ENCODE measurements around the gene BEST3. TPM values are rescaled to one million over a fixed set of nuclear protein-coding genes. Genes with fewer than 3 reads are reported as not detected.
A peak's percentile ranks its signal among the peaks of the same experiment; 100 is the strongest.

Gene BEST3
- total and polyA plus RNA-seq, 2 donors (not counting 1 experiment from before 2014, with no cell fraction given) = not detected

- peaks cover 3% of the 10 kb centered on the region for H3K27me3 ChIP-seq (ENCODE audit: control insufficient read depth, insufficient read depth, low read length)
- H4K20me1 ChIP-seq (ENCODE audit: control insufficient read depth, extremely low read depth, insufficient read depth, low read length) = no peaks in the 10 kb centered on the region
- no peak overlapping the region for H3K9ac ChIP-seq (ENCODE audit: insufficient read depth, low read length)
- no peak overlapping the region for H3K4me3 ChIP-seq (replicated peaks in 1 of 4; ENCODE audit: control extremely low read depth in 1 of 4, insufficient read depth in 1 of 4, low read depth in 3 of 4, low read length in 4 of 4)
- no peak overlapping the region for H3K4me2 ChIP-seq (ENCODE audit: extremely low read depth, insufficient read depth, low read length)
- no peaks in the 10 kb centered on the region for H3K4me1 ChIP-seq (ENCODE audit: control insufficient read depth, extremely low read depth, insufficient read depth, low read length)
- TF ChIP-seq EZH2 (IDR thresholded peaks at IDR 0.05; ENCODE audit: low read length, missing control alignments) (no peak), CTCF (conservative IDR thresholded peaks at IDR 0.05 in 1 of 2, IDR thresholded peaks at IDR 0.05 in 1 of 2; ENCODE audit: low read depth in 1 of 2, low read length in 2 of 2) (peak in 1 of 2 donors; percentile 15)
- H3K79me2 ChIP-seq (ENCODE audit: control insufficient read depth, insufficient read depth, low read length) = no peaks in the 10 kb centered on the region
- H3K36me3 ChIP-seq (ENCODE audit: control insufficient read depth, insufficient read depth, low read length) = no peaks in the 10 kb centered on the region
- no peaks in the 10 kb centered on the region for H3K9me3 ChIP-seq (ENCODE audit: control insufficient read depth, insufficient read depth, low read depth, low read length)
- no peak for DNase-seq (ENCODE audit: low read depth in 2 of 2)
- no peak overlapping the region for H2AFZ ChIP-seq (ENCODE audit: low read length)
- H3K27ac ChIP-seq (ENCODE audit: insufficient read depth, low read length) = no peak overlapping the region
Observed at GRCh38 chr12:69633061-69633460, 66.0 kb downstream of the BEST3 start.

GRCh38 chr12:69630191-69630590 is 68.9 kb downstream of the BEST3 start:
- no peaks in the 10 kb centered on the region for H3K79me2 ChIP-seq (ENCODE audit: control insufficient read depth, insufficient read depth, low read length)
- H3K27me3 ChIP-seq (ENCODE audit: control insufficient read depth, insufficient read depth, low read length) = peaks cover 3% of the 10 kb centered on the region
- peak; percentile 21 to 28 for TF ChIP-seq CTCF (conservative IDR thresholded peaks at IDR 0.05 in 1 of 2, IDR thresholded peaks at IDR 0.05 in 1 of 2; ENCODE audit: low read depth in 1 of 2, low read length in 2 of 2)
- no peak for TF ChIP-seq EZH2 (IDR thresholded peaks at IDR 0.05; ENCODE audit: low read length, missing control alignments)
- H3K4me3 ChIP-seq (replicated peaks in 1 of 4; ENCODE audit: control extremely low read depth in 1 of 4, insufficient read depth in 1 of 4, low read depth in 3 of 4, low read length in 4 of 4) = no peak overlapping the region
- no peak overlapping the region for H3K27ac ChIP-seq (ENCODE audit: insufficient read depth, low read length)
- no peaks in the 10 kb centered on the region for H3K9me3 ChIP-seq (ENCODE audit: control insufficient read depth, insufficient read depth, low read depth, low read length)
- H2AFZ ChIP-seq (ENCODE audit: low read length) = no peak overlapping the region
- no peaks in the 10 kb centered on the region for H3K36me3 ChIP-seq (ENCODE audit: control insufficient read depth, insufficient read depth, low read length)
- H3K4me1 ChIP-seq (ENCODE audit: control insufficient read depth, extremely low read depth, insufficient read depth, low read length) = no peaks in the 10 kb centered on the region
- no peaks in the 10 kb centered on the region for H4K20me1 ChIP-seq (ENCODE audit: control insufficient read depth, extremely low read depth, insufficient read depth, low read length)
- H3K4me2 ChIP-seq (ENCODE audit: extremely low read depth, insufficient read depth, low read length) = no peak overlapping the region
- no peak overlapping the region for H3K9ac ChIP-seq (ENCODE audit: insufficient read depth, low read length)
- DNase-seq (ENCODE audit: low read depth in 2 of 2) = no peak

- Histone ChIP-seq H3K4me1 (ENCODE audit: control insufficient read depth, extremely low read depth, insufficient read depth, low read length) (no peaks in the 10 kb centered on the region), H3K4me2 (ENCODE audit: extremely low read depth, insufficient read depth, low read length) (no peak overlapping the region), H3K4me3 (replicated peaks in 1 of 4; ENCODE audit: control extremely low read depth in 1 of 4, insufficient read depth in 1 of 4, low read depth in 3 of 4, low read length in 4 of 4) (no peak overlapping the region), H3K27ac (ENCODE audit: insufficient read depth, low read length) (no peak overlapping the region), H2AFZ (ENCODE audit: low read length) (no peak overlapping the region), H3K79me2 (ENCODE audit: control insufficient read depth, insufficient read depth, low read length) (no peaks in the 10 kb centered on the region), H3K9me3 (ENCODE audit: control insufficient read depth, insufficient read depth, low read depth, low read length) (no peaks in the 10 kb centered on the region), H3K9ac (ENCODE audit: insufficient read depth, low read length) (no peak overlapping the region), H4K20me1 (ENCODE audit: control insufficient read depth, extremely low read depth, insufficient read depth, low read length) (no peaks in the 10 kb centered on the region), H3K27me3 (ENCODE audit: control insufficient read depth, insufficient read depth, low read length) (peaks cover 3% of the 10 kb centered on the region), H3K36me3 (ENCODE audit: control insufficient read depth, insufficient read depth, low read length) (no peaks in the 10 kb centered on the region)
- TF ChIP-seq CTCF (conservative IDR thresholded peaks at IDR 0.05 in 1 of 2, IDR thresholded peaks at IDR 0.05 in 1 of 2; ENCODE audit: low read depth in 1 of 2, low read length in 2 of 2) (no peak), EZH2 (IDR thresholded peaks at IDR 0.05; ENCODE audit: low read length, missing control alignments) (no peak)
- DNase-seq (ENCODE audit: low read depth in 2 of 2) = no peak
Observed at GRCh38 chr12:69627501-69627900, 71.6 kb downstream of the BEST3 start.

All from fibroblast of lung (primary cell).